NCI-H2029 treated with DMSO at 0.1 percent for 48 hours (cell line): ENCODE measurements around the gene ISCU.
"Not testable (repeated sequence)": the region's sequence is repeated elsewhere in the genome, so short reads cannot be mapped to it uniquely, and the experiment has no call there.

Source experiments
- DNase-seq: peaks from one replicate; lab custom pipeline; 2025; lab: John Stamatoyannopoulos, UW

The ISCU gene

GRCh38 chr12:108543652-108544051 is 18.7 kb upstream of the ISCU start:
- no peak for DNase-seq

- no peak for DNase-seq
Measured at GRCh38 chr12:108547686-108548085, 14.7 kb upstream of the ISCU start.

- no peak for DNase-seq
Measured at GRCh38 chr12:108548954-108549521, 13.4 kb upstream of the ISCU start.

- no peak for DNase-seq
Measured at GRCh38 chr12:108551535-108551934, 10.9 kb upstream of the ISCU start.

GRCh38 chr12:108553799-108554198 is 8.6 kb upstream of the ISCU start:
- DNase-seq: no peak

GRCh38 chr12:108555383-108555782 is 7.0 kb upstream of the ISCU start:
- DNase-seq: not testable (repeated sequence)

GRCh38 chr12:108559007-108559655 is 3.3 kb upstream of the ISCU start:
- DNase-seq: no peak

- DNase-seq: no peak
Measured at GRCh38 chr12:108559748-108560147, 2.6 kb upstream of the ISCU start.

GRCh38 chr12:108560321-108560721 is 2.1 kb upstream of the ISCU start:
- DNase-seq: no peak

GRCh38 chr12:108560752-108561719 is 1.4 kb upstream of the ISCU start, which contains the start of gene SART3:
Gene SART3, minus strand, starts transcription at chr12:108561173. Its CDS starts 19 bp downstream, at chr12:108561154.
- peak; percentile 90 for DNase-seq

GRCh38 chr12:108561852-108562347 is 496 bp upstream of the ISCU start:
- peak; percentile 53 for DNase-seq

- peak; percentile 55 for DNase-seq
Measured at GRCh38 chr12:108563136-108563803, 874 bp downstream of the ISCU start.

GRCh38 chr12:108563804-108564151 is 1.4 kb downstream of the ISCU start:
- no peak for DNase-seq

GRCh38 chr12:108564724-108565123 is 2.3 kb downstream of the ISCU start:
- no peak for DNase-seq

- no peak for DNase-seq
Measured at GRCh38 chr12:108565146-108565545, 2.8 kb downstream of the ISCU start.

GRCh38 chr12:108565976-108566375 is 3.6 kb downstream of the ISCU start:
- DNase-seq: peak; percentile 65

- DNase-seq: no peak
Measured at GRCh38 chr12:108566452-108566851, 4.1 kb downstream of the ISCU start.

GRCh38 chr12:108567406-108568337 is 5.3 kb downstream of the ISCU start:
- DNase-seq: no peak

- no peak for DNase-seq
Measured at GRCh38 chr12:108568338-108569154, 6.2 kb downstream of the ISCU start.
